Measurements from ENCODE around the gene SLC6A17.

DNA sequence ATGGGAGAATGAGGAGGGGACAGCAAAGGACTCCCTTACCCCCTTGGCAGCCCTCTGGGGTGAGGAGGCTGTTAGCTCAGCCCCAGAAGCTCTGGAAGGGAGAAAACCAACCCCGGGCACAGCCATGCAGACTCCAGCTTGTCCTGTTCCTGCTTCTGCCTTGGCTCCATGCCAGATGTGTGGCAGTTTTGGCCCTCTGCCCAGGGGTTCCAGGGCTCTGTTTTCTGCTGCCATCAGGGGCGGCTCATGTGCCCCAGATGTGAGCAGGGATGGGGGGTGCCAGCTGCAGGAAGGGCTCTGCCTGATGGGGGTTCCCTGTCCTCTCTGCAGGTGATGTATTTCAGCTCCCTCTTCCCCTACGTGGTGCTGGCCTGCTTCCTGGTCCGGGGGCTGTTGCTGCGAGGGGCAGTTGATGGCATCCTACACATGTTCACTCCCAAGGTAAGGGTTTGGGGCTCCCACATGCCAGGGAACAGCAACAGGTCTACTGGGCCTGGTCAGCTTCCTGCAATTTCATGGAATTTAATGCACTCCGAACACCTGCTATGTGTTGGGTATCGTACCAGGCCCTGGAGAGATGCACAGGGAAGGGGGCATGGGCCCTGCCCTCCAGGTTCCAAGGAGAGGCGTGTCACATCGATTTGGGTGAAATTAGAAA lies 26.1 kb downstream of the SLC6A17 start:
- TF ChIP-seq, protein P1, sequence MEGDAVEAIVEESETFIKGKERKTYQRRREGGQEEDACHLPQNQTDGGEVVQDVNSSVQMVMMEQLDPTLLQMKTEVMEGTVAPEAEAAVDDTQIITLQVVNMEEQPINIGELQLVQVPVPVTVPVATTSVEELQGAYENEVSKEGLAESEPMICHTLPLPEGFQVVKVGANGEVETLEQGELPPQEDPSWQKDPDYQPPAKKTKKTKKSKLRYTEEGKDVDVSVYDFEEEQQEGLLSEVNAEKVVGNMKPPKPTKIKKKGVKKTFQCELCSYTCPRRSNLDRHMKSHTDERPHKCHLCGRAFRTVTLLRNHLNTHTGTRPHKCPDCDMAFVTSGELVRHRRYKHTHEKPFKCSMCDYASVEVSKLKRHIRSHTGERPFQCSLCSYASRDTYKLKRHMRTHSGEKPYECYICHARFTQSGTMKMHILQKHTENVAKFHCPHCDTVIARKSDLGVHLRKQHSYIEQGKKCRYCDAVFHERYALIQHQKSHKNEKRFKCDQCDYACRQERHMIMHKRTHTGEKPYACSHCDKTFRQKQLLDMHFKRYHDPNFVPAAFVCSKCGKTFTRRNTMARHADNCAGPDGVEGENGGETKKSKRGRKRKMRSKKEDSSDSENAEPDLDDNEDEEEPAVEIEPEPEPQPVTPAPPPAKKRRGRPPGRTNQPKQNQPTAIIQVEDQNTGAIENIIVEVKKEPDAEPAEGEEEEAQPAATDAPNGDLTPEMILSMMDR (IDR thresholded peaks at IDR 0.05): no peak
- TF ChIP-seq POLR2AphosphoS5 (IDR thresholded peaks at IDR 0.05): no peak
- no peak for TF ChIP-seq POLR2A (IDR thresholded peaks at IDR 0.05)
